Measurements from ENCODE around the gene RASGEF1C.

RASGEF1C gene

GRCh38 chr5:180199390-180199789 is 9.6 kb downstream of the RASGEF1C start:
- H3K27me3 ChIP-seq (ENCODE audit: insufficient read depth, low read length): peaks cover 18% of the 10 kb centered on the region
- H2AFZ ChIP-seq (ENCODE audit: low read length, unreplicated experiment): no peak overlapping the region
- H3K27ac ChIP-seq (ENCODE audit: low read depth, low read length): no peak overlapping the region
- H3K4me1 ChIP-seq (ENCODE audit: control insufficient read depth, insufficient read depth, low read length, unreplicated experiment): no peaks in the 10 kb centered on the region
- H3K79me2 ChIP-seq (ENCODE audit: control insufficient read depth, insufficient read depth, low read length, unreplicated experiment): no peaks in the 10 kb centered on the region
- H3K4me3 ChIP-seq (ENCODE audit: low read depth, low read length): no peak overlapping the region
- no peaks in the 10 kb centered on the region for H3K36me3 ChIP-seq (ENCODE audit: insufficient read depth, low read length)

GRCh38 chr5:180198208-180198607 is 10.8 kb downstream of the RASGEF1C start:
- Histone ChIP-seq H2AFZ (ENCODE audit: low read length, unreplicated experiment) (no peak overlapping the region), H3K36me3 (ENCODE audit: insufficient read depth, low read length) (no peaks in the 10 kb centered on the region), H3K27ac (ENCODE audit: low read depth, low read length) (no peak overlapping the region), H3K27me3 (ENCODE audit: insufficient read depth, low read length) (peaks cover 18% of the 10 kb centered on the region), H3K79me2 (ENCODE audit: control insufficient read depth, insufficient read depth, low read length, unreplicated experiment) (no peaks in the 10 kb centered on the region), H3K4me3 (ENCODE audit: low read depth, low read length) (no peak overlapping the region), H3K4me1 (ENCODE audit: control insufficient read depth, insufficient read depth, low read length, unreplicated experiment) (no peaks in the 10 kb centered on the region)

GRCh38 chr5:180197016-180197702 is 11.9 kb downstream of the RASGEF1C start:
- Histone ChIP-seq H3K4me1 (ENCODE audit: control insufficient read depth, insufficient read depth, low read length, unreplicated experiment) (no peaks in the 10 kb centered on the region), H3K27me3 (ENCODE audit: insufficient read depth, low read length) (peaks cover 18% of the 10 kb centered on the region)

GRCh38 chr5:180194410-180195345 is 14.3 kb downstream of the RASGEF1C start:
- Histone ChIP-seq H3K36me3 (ENCODE audit: insufficient read depth, low read length) (no peaks in the 10 kb centered on the region), H3K27me3 (ENCODE audit: insufficient read depth, low read length) (peaks cover 18% of the 10 kb centered on the region), H3K4me1 (ENCODE audit: control insufficient read depth, insufficient read depth, low read length, unreplicated experiment) (no peaks in the 10 kb centered on the region), H2AFZ (ENCODE audit: low read length, unreplicated experiment) (no peak overlapping the region), H3K79me2 (ENCODE audit: control insufficient read depth, insufficient read depth, low read length, unreplicated experiment) (no peaks in the 10 kb centered on the region), H3K4me3 (ENCODE audit: low read depth, low read length) (no peak overlapping the region), H3K27ac (ENCODE audit: low read depth, low read length) (no peak overlapping the region)

More at GRCh38 chr5:180197016-180197702, 11.9 kb downstream of the RASGEF1C start:
- H3K36me3 ChIP-seq (ENCODE audit: insufficient read depth, low read length): no peaks in the 10 kb centered on the region
- H3K79me2 ChIP-seq (ENCODE audit: control insufficient read depth, insufficient read depth, low read length, unreplicated experiment): no peaks in the 10 kb centered on the region
- no peak overlapping the region for H2AFZ ChIP-seq (ENCODE audit: low read length, unreplicated experiment)
- no peak overlapping the region for H3K27ac ChIP-seq (ENCODE audit: low read depth, low read length)
- H3K4me3 ChIP-seq (ENCODE audit: low read depth, low read length): no peak overlapping the region

- Histone ChIP-seq H3K4me3 (ENCODE audit: low read depth, low read length) (no peak overlapping the region), H3K27me3 (ENCODE audit: insufficient read depth, low read length) (peaks cover 19% of the 10 kb centered on the region), H3K79me2 (ENCODE audit: control insufficient read depth, insufficient read depth, low read length, unreplicated experiment) (no peaks in the 10 kb centered on the region), H3K36me3 (ENCODE audit: insufficient read depth, low read length) (no peaks in the 10 kb centered on the region), H2AFZ (ENCODE audit: low read length, unreplicated experiment) (no peak overlapping the region), H3K4me1 (ENCODE audit: control insufficient read depth, insufficient read depth, low read length, unreplicated experiment) (no peaks in the 10 kb centered on the region), H3K27ac (ENCODE audit: low read depth, low read length) (no peak overlapping the region)
These were observed 15.1 kb downstream of the RASGEF1C start for GRCh38 chr5:180193749-180194375.

- Histone ChIP-seq H3K4me1 (ENCODE audit: control insufficient read depth, insufficient read depth, low read length, unreplicated experiment) (no peaks in the 10 kb centered on the region), H3K27me3 (ENCODE audit: insufficient read depth, low read length) (peaks cover 24% of the 10 kb centered on the region), H3K79me2 (ENCODE audit: control insufficient read depth, insufficient read depth, low read length, unreplicated experiment) (no peaks in the 10 kb centered on the region), H3K4me3 (ENCODE audit: low read depth, low read length) (no peak overlapping the region), H2AFZ (ENCODE audit: low read length, unreplicated experiment) (no peak overlapping the region), H3K36me3 (ENCODE audit: insufficient read depth, low read length) (no peaks in the 10 kb centered on the region), H3K27ac (ENCODE audit: low read depth, low read length) (no peak overlapping the region)
These were observed 17.3 kb downstream of the RASGEF1C start for GRCh38 chr5:180191716-180192115.

GRCh38 chr5:180187767-180188166 is 21.2 kb downstream of the RASGEF1C start:
- no peak overlapping the region for H2AFZ ChIP-seq (ENCODE audit: low read length, unreplicated experiment)
- H3K27ac ChIP-seq (ENCODE audit: low read depth, low read length): no peak overlapping the region
- no peaks in the 10 kb centered on the region for H3K4me1 ChIP-seq (ENCODE audit: control insufficient read depth, insufficient read depth, low read length, unreplicated experiment)
- no peak overlapping the region for H3K4me3 ChIP-seq (ENCODE audit: low read depth, low read length)
- no peaks in the 10 kb centered on the region for H3K79me2 ChIP-seq (ENCODE audit: control insufficient read depth, insufficient read depth, low read length, unreplicated experiment)
- peaks cover 24% of the 10 kb centered on the region for H3K27me3 ChIP-seq (ENCODE audit: insufficient read depth, low read length)
- H3K36me3 ChIP-seq (ENCODE audit: insufficient read depth, low read length): no peaks in the 10 kb centered on the region

- no peaks in the 10 kb centered on the region for H3K4me1 ChIP-seq (ENCODE audit: control insufficient read depth, insufficient read depth, low read length, unreplicated experiment)
- no peak overlapping the region for H3K4me3 ChIP-seq (ENCODE audit: low read depth, low read length)
- H3K27ac ChIP-seq (ENCODE audit: low read depth, low read length): no peak overlapping the region
- no peaks in the 10 kb centered on the region for H3K79me2 ChIP-seq (ENCODE audit: control insufficient read depth, insufficient read depth, low read length, unreplicated experiment)
- no peaks in the 10 kb centered on the region for H3K36me3 ChIP-seq (ENCODE audit: insufficient read depth, low read length)
- no peak overlapping the region for H2AFZ ChIP-seq (ENCODE audit: low read length, unreplicated experiment)
- H3K27me3 ChIP-seq (ENCODE audit: insufficient read depth, low read length): peaks cover 26% of the 10 kb centered on the region
These were observed 28.2 kb downstream of the RASGEF1C start for GRCh38 chr5:180180846-180181245.

- H3K36me3 ChIP-seq (ENCODE audit: insufficient read depth, low read length): no peaks in the 10 kb centered on the region
- no peak overlapping the region for H3K27ac ChIP-seq (ENCODE audit: low read depth, low read length)
- H3K4me1 ChIP-seq (ENCODE audit: control insufficient read depth, insufficient read depth, low read length, unreplicated experiment): no peaks in the 10 kb centered on the region
- H3K27me3 ChIP-seq (ENCODE audit: insufficient read depth, low read length): peaks cover 26% of the 10 kb centered on the region
- H2AFZ ChIP-seq (ENCODE audit: low read length, unreplicated experiment): no peak overlapping the region
- no peak overlapping the region for H3K4me3 ChIP-seq (ENCODE audit: low read depth, low read length)
- no peaks in the 10 kb centered on the region for H3K79me2 ChIP-seq (ENCODE audit: control insufficient read depth, insufficient read depth, low read length, unreplicated experiment)
These were observed 28.6 kb downstream of the RASGEF1C start for GRCh38 chr5:180180421-180180820.

GRCh38 chr5:180179442-180180420 is 29.3 kb downstream of the RASGEF1C start:
- Histone ChIP-seq H3K79me2 (ENCODE audit: control insufficient read depth, insufficient read depth, low read length, unreplicated experiment) (no peaks in the 10 kb centered on the region), H3K4me3 (ENCODE audit: low read depth, low read length) (no peak overlapping the region), H3K27me3 (ENCODE audit: insufficient read depth, low read length) (peaks cover 26% of the 10 kb centered on the region), H3K4me1 (ENCODE audit: control insufficient read depth, insufficient read depth, low read length, unreplicated experiment) (no peaks in the 10 kb centered on the region), H2AFZ (ENCODE audit: low read length, unreplicated experiment) (no peak overlapping the region), H3K36me3 (ENCODE audit: insufficient read depth, low read length) (no peaks in the 10 kb centered on the region), H3K27ac (ENCODE audit: low read depth, low read length) (no peak overlapping the region)
